ENCODE data around the gene PITPNB.

The PITPNB gene

GRCh38 chr22:27919942-27920755 is 1.1 kb upstream of the PITPNB start:
- DNase-seq (ENCODE audit: low read depth) = no peak

GRCh38 chr22:27918341-27919221 is 475 bp downstream of the PITPNB start:
- peak; percentile 41 for DNase-seq (ENCODE audit: low read depth)

DNA sequence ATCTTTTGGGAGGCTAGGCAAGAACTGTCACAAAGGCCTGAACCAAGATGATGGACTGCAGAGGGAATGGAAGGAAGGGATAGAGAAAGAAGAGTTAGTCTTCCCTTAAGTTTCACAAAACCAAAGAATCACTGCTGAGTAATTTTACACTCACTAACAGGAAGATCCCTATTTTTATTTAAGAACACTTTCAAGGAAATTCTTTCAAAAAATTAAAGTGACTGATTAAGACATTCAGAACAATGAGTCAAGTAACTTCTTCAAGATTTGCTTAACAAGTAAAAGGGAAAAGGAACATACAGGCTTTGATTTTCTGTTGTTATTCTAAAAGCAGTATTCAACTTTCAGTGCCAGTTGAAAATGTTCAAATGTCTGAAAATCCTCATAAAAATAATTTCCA is 3.1 kb downstream of the PITPNB start:
- DNase-seq (ENCODE audit: low read depth) = no peak

DNA sequence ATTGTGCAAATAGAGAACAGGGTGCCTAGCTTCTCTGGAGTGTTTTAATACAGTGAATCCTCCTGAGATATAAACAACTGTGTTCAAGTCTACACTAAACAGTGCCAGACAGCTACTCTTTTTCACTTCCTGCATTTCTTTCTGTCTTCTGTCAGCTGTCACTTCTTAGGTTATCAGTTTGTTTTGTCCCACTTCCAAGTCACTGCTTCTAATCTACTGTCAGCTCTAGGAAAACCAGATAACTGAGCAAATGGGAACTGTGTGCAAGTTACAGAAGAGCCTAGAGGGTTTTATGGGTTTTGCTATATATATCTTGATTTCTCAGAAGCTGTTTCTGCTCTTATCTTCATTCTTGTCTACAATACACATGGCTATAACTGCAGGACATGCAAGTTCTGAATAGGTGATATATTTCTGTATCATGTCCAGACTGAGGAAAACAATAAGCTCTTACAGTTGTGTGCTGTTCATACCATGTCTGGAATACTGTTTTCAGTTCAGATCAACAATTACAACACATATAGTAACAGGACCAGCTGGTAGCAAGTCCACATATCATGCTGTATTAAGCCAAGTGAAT is 5.8 kb downstream of the PITPNB start:
- no peak for DNase-seq (ENCODE audit: low read depth)

DNA sequence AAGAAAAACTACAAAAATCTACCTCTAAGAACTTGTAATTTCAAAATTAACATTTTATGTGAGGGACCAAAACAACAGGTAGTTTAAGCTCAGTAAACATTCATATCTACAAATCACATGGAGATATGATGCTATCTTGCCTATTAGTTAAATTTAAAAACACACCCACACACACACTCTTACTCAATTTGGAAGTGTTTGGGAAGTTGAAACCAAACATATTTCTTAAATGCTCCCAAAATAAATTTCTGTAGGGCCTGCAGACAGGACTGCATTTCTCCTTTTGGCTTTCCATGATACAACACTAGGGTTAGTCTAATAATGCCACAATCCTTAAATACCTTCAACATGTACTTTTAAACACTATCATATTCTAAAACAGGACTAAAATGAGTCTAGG is 7.0 kb downstream of the PITPNB start:
- DNase-seq (ENCODE audit: low read depth) = no peak

GRCh38 chr22:27911330-27911729 is 7.7 kb downstream of the PITPNB start:
- no peak for DNase-seq (ENCODE audit: low read depth)

DNA sequence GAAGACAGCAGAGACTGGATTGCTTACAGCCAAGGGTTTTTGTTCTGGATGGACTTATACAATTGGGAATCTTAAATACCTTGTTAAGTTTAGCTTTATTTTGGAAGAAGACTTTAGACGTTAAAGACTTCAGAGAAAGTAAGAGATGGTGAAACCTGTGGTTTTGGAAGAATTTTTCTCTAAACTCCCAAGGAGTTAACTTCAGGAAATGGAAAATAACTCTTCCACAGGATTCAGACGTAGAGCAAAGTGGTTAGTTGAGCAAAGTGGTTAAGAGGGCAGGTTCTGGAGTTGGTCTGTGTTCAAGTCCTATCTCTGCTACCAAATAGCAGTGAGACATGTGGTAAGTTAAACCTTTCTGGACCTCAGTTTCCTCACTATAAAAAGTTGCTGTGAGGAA is 12.8 kb downstream of the PITPNB start:
- no peak for DNase-seq (ENCODE audit: low read depth)

GRCh38 chr22:27905653-27906052 is 13.4 kb downstream of the PITPNB start:
- no peak for DNase-seq (ENCODE audit: low read depth)

GRCh38 chr22:27903805-27904473 is 15.1 kb downstream of the PITPNB start:
- DNase-seq (ENCODE audit: low read depth) = no peak

DNA sequence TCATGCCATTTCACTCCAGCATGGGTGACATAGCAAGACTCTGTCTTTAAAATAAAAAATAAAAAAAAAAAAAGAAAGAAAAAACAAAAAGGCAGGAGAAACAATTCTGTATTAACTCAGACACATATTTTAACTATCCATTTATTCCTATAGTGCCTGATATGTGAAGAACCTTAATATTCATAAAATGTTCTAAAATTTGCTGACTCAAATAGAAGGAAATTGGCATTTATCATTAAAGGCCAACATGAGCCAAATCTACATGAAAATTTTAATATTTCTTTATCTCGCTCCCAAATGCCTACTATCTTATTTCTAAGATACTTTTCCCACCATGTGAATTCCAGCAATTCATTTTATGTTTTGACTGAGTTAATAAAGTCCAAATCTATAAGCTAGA is 18.9 kb downstream of the PITPNB start:
- no peak for DNase-seq (ENCODE audit: low read depth)

DNA sequence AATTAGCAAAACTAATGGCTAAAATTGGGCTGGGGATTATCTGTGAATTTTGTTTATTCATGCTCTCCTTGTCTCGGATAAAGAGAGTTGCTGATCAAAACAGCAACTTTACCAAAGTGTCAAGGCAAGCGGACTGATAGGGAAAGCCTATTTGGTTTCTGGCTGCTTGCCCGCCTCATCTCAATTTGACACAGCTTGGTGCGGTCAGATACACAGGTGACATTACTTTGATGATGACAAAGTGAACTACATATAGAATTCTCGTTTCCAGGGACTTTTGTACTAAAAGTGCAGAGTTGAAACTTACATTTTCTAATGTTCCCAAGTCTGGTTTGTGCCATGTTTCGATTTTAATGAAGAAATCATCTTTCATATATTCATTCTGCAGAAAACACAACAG is 22.8 kb downstream of the PITPNB start:
- no peak for DNase-seq (ENCODE audit: low read depth)

- DNase-seq (ENCODE audit: low read depth) = no peak
Observed at GRCh38 chr22:27895600-27895999, 23.5 kb downstream of the PITPNB start.

DNA sequence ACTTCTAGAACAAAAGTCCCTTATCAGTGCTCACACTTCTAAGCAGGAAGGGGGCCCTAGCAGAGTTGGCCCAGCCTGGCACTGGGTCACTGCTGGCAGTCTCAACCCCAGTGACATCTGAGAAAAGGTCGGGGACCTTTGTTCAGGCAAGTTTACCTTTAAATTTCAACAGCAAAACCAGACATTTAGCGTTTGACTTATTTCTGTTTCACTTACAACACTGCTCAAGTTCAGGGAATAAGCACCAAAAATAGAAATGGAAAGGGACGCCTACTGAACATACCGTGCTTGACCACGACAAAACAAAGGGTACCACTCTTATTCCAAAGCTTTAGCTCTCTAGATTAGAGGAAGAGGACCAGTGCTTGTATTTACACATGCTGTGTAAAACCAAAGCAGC is 26.2 kb downstream of the PITPNB start:
- DNase-seq (ENCODE audit: low read depth) = no peak

DNA sequence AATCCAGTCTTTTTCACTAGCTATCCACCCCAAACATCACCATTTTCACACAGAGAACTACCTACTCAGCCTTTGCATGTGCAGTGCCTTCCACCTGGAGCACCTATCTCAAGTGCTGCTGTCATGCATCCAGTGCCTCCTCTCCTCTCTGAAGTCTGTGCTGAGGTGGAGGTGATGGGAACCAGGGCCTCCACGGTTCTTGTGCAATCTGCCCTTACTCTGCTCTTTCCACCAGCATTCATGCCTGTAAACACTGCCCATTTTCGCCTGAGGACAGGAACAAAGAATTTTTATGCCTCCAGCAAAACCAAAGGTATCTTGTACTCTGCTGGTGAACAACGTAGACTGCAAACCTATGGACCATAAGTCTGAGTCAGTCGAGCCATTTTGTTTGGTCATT is 27.0 kb downstream of the PITPNB start:
- no peak for DNase-seq (ENCODE audit: low read depth)

GRCh38 chr22:27888310-27888709 is 30.7 kb downstream of the PITPNB start:
- no peak for DNase-seq (ENCODE audit: low read depth)

DNA sequence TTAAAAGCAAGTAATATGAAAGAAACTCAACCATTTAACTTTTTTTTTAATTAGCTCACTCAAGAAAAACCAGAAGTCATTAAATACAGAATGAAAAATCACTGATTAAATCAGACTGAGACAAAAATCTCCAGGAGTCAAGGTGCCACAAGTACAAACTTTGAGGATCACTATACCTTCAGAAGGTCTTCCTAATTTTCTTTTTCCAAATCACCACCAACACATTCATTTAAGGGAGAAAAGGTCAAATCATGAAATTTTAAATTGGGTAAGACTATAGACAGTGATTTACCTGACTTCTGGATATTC is 32.3 kb downstream of the PITPNB start:
- DNase-seq (ENCODE audit: low read depth) = no peak

DNA sequence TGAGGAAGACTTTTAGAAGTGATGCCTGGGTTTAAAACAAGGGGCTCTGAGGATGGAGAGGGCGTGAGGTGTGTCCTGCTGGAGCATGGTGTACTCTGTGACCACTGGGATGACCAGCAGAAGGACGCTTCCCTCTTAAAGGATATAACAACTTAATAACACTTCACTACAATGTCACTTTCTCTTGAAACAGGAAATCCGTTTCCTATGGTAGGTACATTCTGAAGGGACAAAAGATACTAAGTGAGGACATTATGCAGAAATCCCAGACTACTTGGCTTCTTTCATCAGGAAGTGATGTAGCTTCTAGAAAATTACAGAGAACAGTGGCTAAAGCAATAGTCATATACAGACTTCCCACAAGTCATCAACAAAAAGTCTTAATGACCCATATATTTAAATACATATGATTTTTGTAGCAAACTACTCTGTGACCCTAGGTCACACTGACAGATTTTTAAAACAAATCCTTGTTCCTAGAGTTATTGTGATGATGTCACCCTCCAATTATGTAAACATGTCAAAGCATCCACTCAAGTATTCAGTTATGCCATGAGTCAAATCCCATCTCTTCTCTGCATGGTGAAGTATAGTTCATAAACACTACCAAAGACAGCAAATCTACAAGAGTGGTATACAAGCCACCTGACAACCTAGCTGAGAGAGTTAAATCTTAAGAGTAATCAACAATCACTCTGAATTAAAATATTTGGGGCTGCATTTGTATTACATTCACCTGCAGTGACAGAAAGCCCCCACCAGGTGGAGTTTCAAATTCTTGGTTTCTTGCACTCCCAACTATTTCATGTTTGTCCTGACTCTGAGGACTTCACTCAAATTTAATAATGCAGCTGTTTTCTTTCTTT is 32.8 kb downstream of the PITPNB start:
- peak; percentile 7 for DNase-seq (ENCODE audit: low read depth)

DNA sequence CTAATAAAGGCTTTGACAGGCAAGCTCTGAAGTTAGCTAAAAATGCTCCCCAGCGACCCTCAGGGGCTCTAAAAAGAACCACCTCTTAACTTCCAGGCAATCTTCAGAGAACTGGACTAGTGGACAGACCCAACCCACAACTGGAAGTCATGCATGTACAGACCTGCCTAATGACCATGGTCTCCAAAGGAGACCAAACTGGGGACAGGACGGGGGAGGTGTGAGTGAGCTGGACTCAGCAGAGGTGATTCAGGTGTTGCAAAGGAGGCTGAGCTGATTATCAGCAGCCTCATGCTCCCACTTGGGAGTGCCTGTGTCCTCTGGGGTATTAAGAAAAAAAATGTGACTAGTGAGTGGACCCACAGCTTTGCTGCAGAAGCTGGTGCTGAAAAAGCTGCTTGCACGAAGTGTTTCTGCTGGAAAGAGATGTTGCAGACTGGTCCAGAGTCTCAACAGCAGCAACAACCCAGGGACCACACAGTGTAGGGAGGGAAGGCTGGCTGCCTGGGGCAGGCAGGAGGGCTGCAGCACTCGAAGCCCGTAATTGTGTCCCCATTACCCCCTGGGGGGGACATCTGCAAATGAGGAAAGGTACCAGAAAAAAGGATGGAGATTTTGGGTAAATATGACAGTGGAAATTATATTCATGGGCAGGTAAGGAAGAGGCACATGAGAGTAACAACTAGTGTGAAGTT is 35.3 kb downstream of the PITPNB start:
- DNase-seq (ENCODE audit: low read depth) = no peak

- no peak for DNase-seq (ENCODE audit: low read depth)
Observed at GRCh38 chr22:27882507-27883290, 36.4 kb downstream of the PITPNB start.

GRCh38 chr22:27881421-27881820 is 37.6 kb downstream of the PITPNB start:
- DNase-seq (ENCODE audit: low read depth) = no peak

Data from activated T-helper 9 cell treated with anti-CD3 and anti-CD28 coated beads, Interleukin-2, amount 50 U/mL, for 16 hours (primary cell).